Activated T-helper 1 cell treated with anti-CD3 and anti-CD28 coated beads, Interleukin-12 subunit alpha, Interleukin-12 subunit beta, Interleukin-2, Interleukin-4 antibody, amounts not matched to agents 30 ng/mL and 10 ng/mL and 1 ng/mL, durations not matched to agents 14 hours and 24 hours and 36 hours (primary cell): ENCODE measurements around the gene NFX1. TPM values are rescaled to one million over a fixed set of nuclear protein-coding genes. Genes with fewer than 3 reads are reported as not detected.
"Not testable (repeated sequence)": the region's sequence is repeated elsewhere in the genome, so short reads cannot be mapped to it uniquely, and the experiment has no call there.

Experiments
- DNase-seq: peaks from one replicate; pipeline ENCODE4 v3.0.0; 2021; ENCODE audit warnings: low spot score
- H3K27ac Mint-ChIP-seq: one replicate; pipeline ENCODE4 v1.8.0; 2021; ENCODE audit warnings: mild to moderate bottlenecking, mixed read lengths
- H3K27me3 Mint-ChIP-seq: one replicate; pipeline ENCODE4 v1.8.0; 2022; ENCODE audit warnings: mild to moderate bottlenecking, moderate library complexity, mixed read lengths; ENCODE audit not compliant: insufficient read depth
- H3K36me3 Mint-ChIP-seq: one replicate; pipeline ENCODE4 v1.8.0; 2021; ENCODE audit warnings: low read depth, mixed read lengths
- H3K4me1 Mint-ChIP-seq: one replicate; pipeline ENCODE4 v1.8.0; 2021; ENCODE audit warnings: low read depth, mixed read lengths
- H3K4me3 Mint-ChIP-seq: one replicate; pipeline ENCODE4 v1.8.0; 2021; ENCODE audit warnings: mild to moderate bottlenecking, moderate library complexity, mixed read lengths
- H3K9me3 Mint-ChIP-seq: one replicate; pipeline ENCODE4 v1.8.0; 2021; ENCODE audit warnings: mixed read lengths
- intact Hi-C: fragments of 100-400 bp; cut with micrococcal nuclease; formaldehyde crosslinking; loops from one replicate; pipeline ENCODE4 v1.15.1; 2024
- total RNA-seq: library from RNA; stranded (reverse); gene quantifications from 2 replicates; pipeline ENCODE4 v1.2.3, GENCODE V29; 2022

Gene NFX1
- total RNA-seq, 1 donor from 2014 or later, result 37.6 TPM

DNA sequence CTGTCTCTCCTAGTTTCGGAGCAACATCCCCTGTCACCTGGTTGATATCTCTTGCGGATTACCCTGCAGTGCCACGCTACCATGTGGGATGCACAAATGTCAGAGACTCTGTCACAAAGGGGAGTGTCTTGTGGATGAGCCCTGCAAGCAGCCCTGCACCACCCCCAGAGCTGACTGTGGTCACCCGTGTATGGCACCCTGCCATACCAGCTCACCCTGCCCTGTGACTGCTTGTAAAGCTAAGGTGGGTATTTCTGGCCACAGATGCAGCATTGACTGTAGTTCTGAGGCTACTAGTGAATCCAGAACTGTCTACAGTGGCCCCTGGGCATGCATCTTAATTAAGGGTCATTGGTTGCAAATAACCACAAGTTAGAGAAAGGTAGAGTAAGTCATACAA is 61.2 kb downstream of the NFX1 start:
- no peak overlapping the region for H3K4me3 Mint-ChIP-seq
- no peaks in the 10 kb centered on the region for H3K27me3 Mint-ChIP-seq
- no peaks in the 10 kb centered on the region for H3K4me1 Mint-ChIP-seq
- H3K9me3 Mint-ChIP-seq, result no peaks in the 10 kb centered on the region
- no peak for DNase-seq
- intact Hi-C loops, result no loop called here
- no peak overlapping the region for H3K27ac Mint-ChIP-seq
- peaks cover 38% of the 10 kb centered on the region for H3K36me3 Mint-ChIP-seq

DNA sequence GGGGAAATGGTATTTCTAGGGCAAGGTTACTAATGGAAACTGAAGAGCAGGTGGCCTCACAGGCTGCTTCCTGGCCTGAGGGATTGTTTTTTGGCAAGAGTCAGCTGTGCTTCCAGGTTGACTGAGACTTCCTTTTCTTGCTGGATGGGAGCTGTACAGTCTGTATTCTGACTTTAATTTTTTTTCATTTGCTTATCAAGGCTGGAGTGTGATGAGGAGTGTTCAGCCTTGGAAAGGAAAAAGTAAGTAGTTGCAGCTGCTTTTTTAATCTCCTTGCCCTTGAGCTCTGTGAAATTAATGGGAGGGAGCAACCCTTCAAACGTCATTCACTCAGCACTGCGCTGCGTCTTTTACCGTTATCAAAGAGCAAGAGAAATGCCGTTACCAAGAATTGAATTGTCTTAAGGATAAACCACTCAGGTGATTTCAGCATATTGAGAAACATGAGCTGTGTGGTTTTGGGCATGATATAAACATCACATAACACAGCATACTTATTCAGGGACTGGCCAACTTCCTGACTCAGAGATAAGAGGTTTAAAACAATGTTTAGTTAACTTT is 64.4 kb downstream of the NFX1 start:
- intact Hi-C loops, result no loop called here
- H3K36me3 Mint-ChIP-seq, result peaks cover 13% of the 10 kb centered on the region
- H3K9me3 Mint-ChIP-seq, result no peaks in the 10 kb centered on the region
- H3K27ac Mint-ChIP-seq, result peak overlapping the region; percentile 56
- H3K4me3 Mint-ChIP-seq, result no peak overlapping the region
- no peaks in the 10 kb centered on the region for H3K4me1 Mint-ChIP-seq
- H3K27me3 Mint-ChIP-seq, result no peaks in the 10 kb centered on the region
- DNase-seq, result no peak

DNA sequence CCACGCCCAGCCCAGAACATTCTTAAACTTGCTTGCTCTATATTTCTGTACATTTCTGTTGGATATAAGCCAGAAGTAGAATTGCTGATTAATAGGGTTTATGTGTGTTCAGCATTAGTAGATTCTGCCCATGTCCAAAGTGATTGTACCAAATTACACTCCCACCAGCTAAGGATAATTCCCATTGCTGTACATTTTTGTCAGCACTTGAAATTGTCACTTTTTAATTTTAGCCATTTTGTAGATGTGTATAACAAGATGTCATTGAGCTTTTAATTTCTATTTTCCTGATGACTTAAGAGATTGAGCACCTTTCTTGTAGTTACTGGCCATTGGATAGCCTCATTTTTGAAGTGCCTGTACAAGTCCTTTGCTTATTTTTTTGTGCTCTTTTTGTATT is 65.6 kb downstream of the NFX1 start:
- Mint-ChIP-seq H3K36me3 (peaks cover 17% of the 10 kb centered on the region), H3K4me1 (no peaks in the 10 kb centered on the region), H3K4me3 (no peak overlapping the region), H3K9me3 (no peaks in the 10 kb centered on the region), H3K27ac (no peak overlapping the region), H3K27me3 (no peaks in the 10 kb centered on the region)
- no peak for DNase-seq
- intact Hi-C loops, result no loop called here

DNA sequence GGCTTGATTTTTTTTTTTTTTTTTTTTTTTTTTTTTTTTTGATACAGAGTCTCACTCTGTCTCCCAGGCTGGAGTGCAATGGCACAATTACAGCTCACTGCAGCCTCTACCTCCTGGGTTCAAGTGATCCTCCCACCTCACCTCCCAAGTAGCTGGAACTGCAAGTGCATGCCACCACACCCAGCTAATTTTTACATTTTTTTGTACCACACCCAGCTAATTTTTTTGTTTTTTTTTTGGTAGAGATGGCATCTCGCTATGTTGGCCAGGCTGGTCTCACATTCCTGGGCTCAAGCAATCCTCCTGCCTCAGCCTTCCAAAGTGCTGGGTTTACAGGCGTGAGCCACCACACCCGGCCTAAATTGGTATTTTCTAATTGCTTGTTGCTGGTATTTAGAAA is 68.3 kb downstream of the NFX1 start:
- H3K36me3 Mint-ChIP-seq, result peaks cover 20% of the 10 kb centered on the region
- DNase-seq, H3K27me3 Mint-ChIP-seq, H3K9me3 Mint-ChIP-seq, intact Hi-C loops, H3K4me1 Mint-ChIP-seq, H3K27ac Mint-ChIP-seq, H3K4me3 Mint-ChIP-seq: not testable (repeated sequence)

DNA sequence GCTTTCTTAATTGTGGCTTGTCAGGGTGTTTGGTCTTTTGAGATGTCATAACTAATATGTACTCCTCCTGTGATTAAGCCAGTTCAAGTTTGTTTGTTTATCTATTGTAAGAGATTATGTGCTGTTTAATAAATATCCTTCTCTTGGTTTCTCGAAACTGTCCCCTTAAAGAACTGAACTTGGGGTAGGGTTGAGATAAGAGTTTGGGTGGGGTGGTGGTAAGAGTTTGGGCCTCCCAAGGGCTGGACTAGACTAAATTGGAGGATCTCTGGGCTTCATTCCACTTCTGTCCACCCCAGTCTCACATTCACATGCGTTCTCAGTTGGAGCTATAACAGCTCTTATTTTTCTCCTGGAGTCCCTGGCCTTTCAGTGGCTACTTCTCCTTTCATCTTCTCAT is 73.8 kb downstream of the NFX1 start:
- H3K9me3 Mint-ChIP-seq, result no peaks in the 10 kb centered on the region
- intact Hi-C loops, result no loop called here

DNA sequence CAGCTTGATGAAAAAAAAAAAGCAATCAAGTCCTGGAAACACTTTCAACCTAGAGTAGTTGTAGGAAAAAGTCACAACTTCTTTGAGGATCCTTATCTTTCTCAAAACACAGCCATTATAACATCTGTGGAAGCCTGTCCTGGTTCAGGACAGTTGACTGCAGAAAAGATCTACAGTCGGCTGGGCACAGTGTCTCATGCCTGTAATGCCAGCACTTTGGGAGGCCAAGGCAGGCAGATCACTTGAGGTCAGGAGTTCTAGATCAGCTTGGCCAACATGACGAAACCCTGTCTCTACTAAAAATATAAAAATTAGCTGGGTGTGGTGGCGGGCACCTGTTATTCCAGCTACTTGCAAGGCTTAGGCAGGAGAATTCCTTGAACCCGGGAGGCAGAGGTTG is 74.5 kb downstream of the NFX1 start:
- DNase-seq, H3K4me1 Mint-ChIP-seq, H3K27me3 Mint-ChIP-seq, intact Hi-C loops, H3K4me3 Mint-ChIP-seq, H3K27ac Mint-ChIP-seq, H3K9me3 Mint-ChIP-seq: not testable (repeated sequence)
- H3K36me3 Mint-ChIP-seq, result peaks cover 36% of the 10 kb centered on the region

More for the DNA sequence above, 73.8 kb downstream of the NFX1 start:
- peak overlapping the region; percentile 10 for H3K27ac Mint-ChIP-seq
- no peaks in the 10 kb centered on the region for H3K4me1 Mint-ChIP-seq
- peaks cover 32% of the 10 kb centered on the region for H3K36me3 Mint-ChIP-seq
- no peak for DNase-seq
- H3K27me3 Mint-ChIP-seq, result no peaks in the 10 kb centered on the region
- no peak overlapping the region for H3K4me3 Mint-ChIP-seq

DNA sequence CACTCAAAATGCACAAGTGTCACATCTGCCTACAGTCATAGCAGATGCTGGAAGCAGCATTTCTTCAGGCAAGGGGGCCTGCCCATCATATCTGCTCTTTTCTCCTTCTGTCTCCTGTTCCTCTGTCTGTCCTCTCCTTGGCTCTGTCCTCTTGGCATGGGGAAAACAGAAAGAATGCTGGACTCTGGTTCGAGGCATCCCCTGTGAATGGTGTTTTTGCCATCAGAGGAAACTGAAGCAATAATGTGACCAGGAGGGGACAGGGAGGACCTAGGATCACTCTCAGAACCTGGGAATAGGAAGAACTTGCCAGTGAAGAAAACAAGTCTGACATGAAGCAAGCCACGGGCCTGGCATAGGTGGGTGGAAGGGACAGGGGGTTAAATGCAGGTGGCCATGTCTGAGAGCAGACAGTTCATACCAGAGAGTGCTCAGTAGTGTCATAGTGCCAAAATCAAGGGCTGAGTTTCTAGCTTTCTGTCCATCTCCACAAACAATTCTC is 76.7 kb downstream of the NFX1 start:
- Mint-ChIP-seq H3K4me1 (no peaks in the 10 kb centered on the region), H3K27me3 (no peaks in the 10 kb centered on the region), H3K4me3 (no peak overlapping the region), H3K36me3 (peaks cover 33% of the 10 kb centered on the region), H3K27ac (no peak overlapping the region), H3K9me3 (no peaks in the 10 kb centered on the region)
- intact Hi-C loops, result no loop called here
- no peak for DNase-seq

DNA sequence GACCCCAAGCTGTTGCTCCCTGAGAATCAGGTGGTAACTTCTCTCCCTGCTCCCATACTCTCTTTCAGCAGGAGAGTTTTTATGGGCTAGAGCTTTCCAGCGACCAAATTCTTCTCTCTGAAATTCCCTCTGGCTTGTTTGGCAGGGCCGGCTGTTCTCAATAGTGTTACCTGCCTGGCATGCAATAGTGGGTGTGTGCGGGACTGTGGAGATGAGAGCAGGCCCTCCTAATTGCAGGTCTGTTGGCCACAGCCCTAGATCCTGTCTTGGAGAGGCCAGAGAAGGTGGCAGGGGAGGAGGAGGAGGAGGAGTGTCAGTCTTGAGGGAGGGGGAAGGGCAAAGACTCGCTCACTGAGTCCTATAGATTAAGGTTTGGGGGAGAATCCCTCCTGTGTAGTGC is 82.6 kb downstream of the NFX1 start:
- Mint-ChIP-seq H3K4me3 (no peak overlapping the region), H3K36me3 (peaks cover 9% of the 10 kb centered on the region), H3K9me3 (no peaks in the 10 kb centered on the region), H3K27me3 (no peaks in the 10 kb centered on the region), H3K27ac (no peak overlapping the region), H3K4me1 (peaks cover 14% of the 10 kb centered on the region)
- DNase-seq, result no peak
- intact Hi-C loops, result no loop called here

DNA sequence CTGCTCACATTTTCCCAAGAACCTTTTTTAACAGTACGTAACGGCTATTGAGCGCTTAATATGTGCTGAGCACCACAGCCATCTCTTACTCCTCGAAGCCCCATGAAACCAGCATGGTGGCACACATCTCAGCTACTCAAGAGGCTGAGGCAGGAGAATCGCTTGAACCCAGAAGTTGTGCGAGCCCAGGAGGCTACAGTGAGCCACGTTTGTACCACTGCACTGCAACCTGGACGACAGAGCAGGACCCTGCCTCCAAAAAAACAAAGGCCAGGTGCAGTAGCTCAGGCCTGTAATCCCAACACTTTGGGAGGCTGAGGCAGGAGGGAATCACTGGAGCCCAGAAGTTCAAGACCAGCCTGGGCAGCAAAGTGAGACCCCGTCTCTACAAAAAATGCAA is 83.9 kb downstream of the NFX1 start:
- DNase-seq, result no peak
- Mint-ChIP-seq H3K27me3 (no peaks in the 10 kb centered on the region), H3K9me3 (no peaks in the 10 kb centered on the region), H3K36me3 (peaks cover 9% of the 10 kb centered on the region), H3K4me3 (no peak overlapping the region), H3K4me1 (peaks cover 14% of the 10 kb centered on the region), H3K27ac (no peak overlapping the region)
- intact Hi-C loops, result loop anchor here (2.0 kb wide), 1 partner anchor 41 kb away; no protein-coding TSS in a partner anchor

DNA sequence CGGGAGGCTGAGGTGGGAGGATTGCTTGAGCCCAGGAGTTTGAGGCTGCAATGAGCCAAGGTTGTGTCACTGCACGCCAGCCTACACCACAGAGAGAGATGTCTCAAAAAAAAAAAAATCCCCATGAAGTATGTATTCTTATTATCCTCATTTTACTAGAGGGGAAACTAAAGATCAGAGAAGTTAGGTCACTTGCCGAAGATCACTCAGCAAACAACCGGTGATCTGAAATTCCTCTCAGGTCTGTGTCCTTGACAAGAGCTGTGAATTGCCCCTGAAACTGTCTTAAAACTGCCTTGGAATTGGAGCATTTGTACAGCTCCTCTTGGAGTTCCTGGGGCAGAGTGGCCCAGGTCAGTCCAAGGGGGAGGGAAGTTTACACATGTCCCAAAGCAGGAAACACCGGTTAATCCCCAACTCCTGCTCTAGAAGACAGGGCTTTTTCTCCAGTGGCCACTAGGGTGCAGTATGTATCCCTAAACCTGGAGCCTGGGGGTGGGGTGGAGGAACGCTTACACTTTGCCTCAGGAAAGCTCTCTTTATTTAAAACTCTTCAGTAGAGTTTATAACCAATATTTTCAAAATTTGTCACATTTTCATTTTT is 84.4 kb downstream of the NFX1 start:
- intact Hi-C loops, result loop anchor here (1.0 to 2.0 kb wide), 4 partner anchors 29 to 92 kb away; no protein-coding TSS in a partner anchor
- no peaks in the 10 kb centered on the region for H3K9me3 Mint-ChIP-seq
- peaks cover 14% of the 10 kb centered on the region for H3K4me1 Mint-ChIP-seq
- H3K4me3 Mint-ChIP-seq, result no peak overlapping the region
- peak overlapping the region; percentile 24 for H3K27ac Mint-ChIP-seq
- no peaks in the 10 kb centered on the region for H3K27me3 Mint-ChIP-seq
- peak; percentile 57 for DNase-seq
- peaks cover 6% of the 10 kb centered on the region for H3K36me3 Mint-ChIP-seq

DNA sequence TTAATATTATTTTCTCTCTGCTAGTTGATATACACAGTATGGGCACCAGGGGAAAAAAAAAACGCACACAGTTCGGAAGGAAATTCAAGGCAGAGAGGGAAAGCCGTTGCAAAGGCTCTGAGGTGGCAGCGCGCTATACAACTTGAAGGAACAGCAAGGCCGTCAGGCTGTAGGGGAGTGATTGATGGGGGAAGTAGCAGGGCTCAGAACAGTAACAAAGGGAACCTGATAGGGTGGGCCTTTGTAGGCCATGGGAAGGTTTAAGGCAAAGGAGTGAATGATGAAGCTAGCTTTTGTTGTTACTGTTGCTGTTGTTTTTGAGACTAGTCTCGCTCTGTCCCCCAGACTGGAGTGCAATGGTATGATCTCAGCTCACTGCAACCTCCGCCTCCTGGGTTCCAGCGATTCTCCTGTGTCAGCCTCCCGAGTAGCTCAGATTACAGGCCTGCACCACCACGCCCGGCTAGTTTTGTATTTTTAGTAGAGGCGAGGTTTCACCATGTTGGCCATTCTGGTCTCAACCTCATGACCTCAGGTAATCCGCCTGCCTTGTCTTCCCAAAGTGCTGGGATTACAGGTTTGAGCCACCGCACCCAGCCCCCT is 85.0 kb downstream of the NFX1 start:
- no peak for DNase-seq
- H3K4me3 Mint-ChIP-seq, result no peak overlapping the region
- peaks cover 3% of the 10 kb centered on the region for H3K36me3 Mint-ChIP-seq
- no peaks in the 10 kb centered on the region for H3K27me3 Mint-ChIP-seq
- no peak overlapping the region for H3K27ac Mint-ChIP-seq
- H3K9me3 Mint-ChIP-seq, result no peaks in the 10 kb centered on the region
- intact Hi-C loops, result loop anchor here (1.0 to 2.0 kb wide), 4 partner anchors 28 to 91 kb away; no protein-coding TSS in a partner anchor
- H3K4me1 Mint-ChIP-seq, result peaks cover 14% of the 10 kb centered on the region

DNA sequence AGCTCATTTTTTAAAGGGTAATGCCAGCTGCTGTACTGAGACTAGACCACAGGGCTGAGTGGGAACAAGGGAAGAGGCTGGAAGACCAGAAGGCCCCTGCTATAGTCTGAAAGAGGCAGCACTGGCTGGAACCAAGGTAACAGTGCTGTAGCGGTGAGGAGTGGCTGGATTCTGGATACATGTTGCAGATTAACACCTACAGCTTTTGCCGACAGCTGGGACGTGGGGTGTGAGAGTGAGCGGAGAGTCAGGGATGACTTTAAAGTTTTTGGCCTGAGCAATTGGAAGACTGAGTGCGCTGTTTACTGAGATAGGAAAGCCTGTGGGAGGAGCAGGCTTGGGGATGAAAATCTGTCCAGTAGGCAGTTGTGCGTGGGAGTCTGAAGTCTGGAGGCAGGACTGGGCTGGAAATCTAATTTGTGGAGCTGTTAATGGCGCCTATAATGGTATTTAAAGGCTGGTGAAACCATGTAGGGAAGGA is 85.6 kb downstream of the NFX1 start:
- H3K27ac Mint-ChIP-seq, result no peak overlapping the region
- H3K4me3 Mint-ChIP-seq, result no peak overlapping the region
- intact Hi-C loops, result loop anchor here (1.0 to 2.0 kb wide), 4 partner anchors 27 to 90 kb away; no protein-coding TSS in a partner anchor
- DNase-seq, result no peak
- H3K27me3 Mint-ChIP-seq, result no peaks in the 10 kb centered on the region
- H3K9me3 Mint-ChIP-seq, result no peaks in the 10 kb centered on the region
- H3K36me3 Mint-ChIP-seq, result peaks cover 3% of the 10 kb centered on the region
- H3K4me1 Mint-ChIP-seq, result peaks cover 14% of the 10 kb centered on the region

DNA sequence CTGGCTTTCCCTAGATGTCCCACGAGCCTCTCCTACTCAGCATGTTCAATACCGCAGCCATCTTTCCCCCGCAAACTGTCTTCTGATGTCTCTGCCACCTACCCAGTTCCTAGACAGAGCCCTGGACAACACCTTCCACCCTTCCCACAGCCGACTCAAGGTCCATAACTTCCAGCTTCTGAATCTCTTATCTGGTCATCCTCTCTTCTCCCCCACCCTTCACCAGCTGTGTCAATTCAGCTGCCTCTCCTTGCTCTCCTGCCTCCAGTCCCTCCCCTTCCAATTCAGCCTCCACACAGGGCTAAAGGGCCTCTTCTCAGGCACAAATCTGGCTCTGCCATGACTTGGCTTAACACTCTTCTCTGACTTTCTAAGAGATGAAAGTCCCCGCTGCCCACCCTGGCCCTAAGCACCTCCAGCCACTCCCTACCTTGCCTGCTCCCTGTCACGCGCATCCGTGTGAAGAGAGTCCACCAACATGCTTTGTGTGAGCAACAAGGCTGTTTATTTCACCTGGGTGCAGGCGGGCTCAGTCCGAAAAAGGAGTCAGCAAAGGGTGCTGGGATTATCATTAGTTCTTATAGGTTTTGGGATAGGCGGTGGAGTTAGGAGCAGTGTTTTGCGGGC is 86.9 kb downstream of the NFX1 start:
- peaks cover 3% of the 10 kb centered on the region for H3K36me3 Mint-ChIP-seq
- DNase-seq, result no peak
- H3K27me3 Mint-ChIP-seq, result no peaks in the 10 kb centered on the region
- no peak overlapping the region for H3K27ac Mint-ChIP-seq
- no peak overlapping the region for H3K4me3 Mint-ChIP-seq
- H3K4me1 Mint-ChIP-seq, result peaks cover 14% of the 10 kb centered on the region
- intact Hi-C loops, result no loop called here
- H3K9me3 Mint-ChIP-seq, result no peaks in the 10 kb centered on the region
